ENCODE measurements around the gene CAPN12. TPM values are rescaled to one million over a fixed set of nuclear protein-coding genes. Genes with fewer than 3 reads are reported as not detected.

CAPN12 gene
- total RNA-seq, 1 donor = 0.86 TPM

DNA sequence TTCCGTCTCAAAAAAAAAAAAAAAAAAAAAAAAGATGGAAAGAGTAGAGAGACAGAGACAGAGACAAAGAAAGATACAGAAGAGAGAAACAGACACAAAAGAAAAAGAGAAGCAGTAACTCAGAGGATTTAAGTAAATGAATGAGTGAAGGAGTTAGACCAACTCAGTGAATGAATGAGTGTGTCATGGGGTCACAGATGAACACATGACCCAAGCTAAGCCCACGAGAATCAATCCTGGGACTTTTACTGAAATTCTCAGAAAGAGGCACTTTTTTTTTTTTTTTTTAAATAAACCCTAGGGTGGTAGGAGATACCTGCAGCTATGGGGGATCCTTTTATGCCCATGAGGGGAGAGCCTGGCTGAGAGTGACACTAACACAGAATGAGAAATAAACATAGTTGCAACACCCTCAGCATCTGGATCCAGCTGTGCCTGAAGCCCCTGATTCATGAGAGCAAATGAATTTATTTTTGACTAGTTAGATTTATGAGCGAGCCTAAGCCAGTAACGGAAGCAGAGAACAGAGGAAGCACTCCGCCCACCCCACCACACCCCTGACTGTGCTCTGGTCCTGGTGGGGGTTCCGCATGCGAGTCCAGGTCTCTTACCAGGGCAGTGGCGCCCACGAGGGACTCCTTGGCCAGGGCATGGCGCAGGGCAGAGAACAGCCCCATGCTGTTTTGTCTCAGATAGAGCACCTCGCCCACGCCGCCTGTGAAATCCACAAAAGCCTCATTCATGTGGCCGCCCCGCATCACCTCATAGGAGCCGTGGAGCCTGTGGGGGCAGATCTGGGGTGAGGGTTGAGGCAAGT lies 4.6 kb downstream of the CAPN12 start:
- TF ChIP-seq, protein P1, sequence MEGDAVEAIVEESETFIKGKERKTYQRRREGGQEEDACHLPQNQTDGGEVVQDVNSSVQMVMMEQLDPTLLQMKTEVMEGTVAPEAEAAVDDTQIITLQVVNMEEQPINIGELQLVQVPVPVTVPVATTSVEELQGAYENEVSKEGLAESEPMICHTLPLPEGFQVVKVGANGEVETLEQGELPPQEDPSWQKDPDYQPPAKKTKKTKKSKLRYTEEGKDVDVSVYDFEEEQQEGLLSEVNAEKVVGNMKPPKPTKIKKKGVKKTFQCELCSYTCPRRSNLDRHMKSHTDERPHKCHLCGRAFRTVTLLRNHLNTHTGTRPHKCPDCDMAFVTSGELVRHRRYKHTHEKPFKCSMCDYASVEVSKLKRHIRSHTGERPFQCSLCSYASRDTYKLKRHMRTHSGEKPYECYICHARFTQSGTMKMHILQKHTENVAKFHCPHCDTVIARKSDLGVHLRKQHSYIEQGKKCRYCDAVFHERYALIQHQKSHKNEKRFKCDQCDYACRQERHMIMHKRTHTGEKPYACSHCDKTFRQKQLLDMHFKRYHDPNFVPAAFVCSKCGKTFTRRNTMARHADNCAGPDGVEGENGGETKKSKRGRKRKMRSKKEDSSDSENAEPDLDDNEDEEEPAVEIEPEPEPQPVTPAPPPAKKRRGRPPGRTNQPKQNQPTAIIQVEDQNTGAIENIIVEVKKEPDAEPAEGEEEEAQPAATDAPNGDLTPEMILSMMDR (IDR thresholded peaks at IDR 0.05; ENCODE audit: insufficient read depth, low read depth, low read length) = no peak
- H3K4me3 ChIP-seq (ENCODE audit: low read depth, low read length) = no peak overlapping the region
- no peak for DNase-seq (ENCODE audit: low read depth)

DNA sequence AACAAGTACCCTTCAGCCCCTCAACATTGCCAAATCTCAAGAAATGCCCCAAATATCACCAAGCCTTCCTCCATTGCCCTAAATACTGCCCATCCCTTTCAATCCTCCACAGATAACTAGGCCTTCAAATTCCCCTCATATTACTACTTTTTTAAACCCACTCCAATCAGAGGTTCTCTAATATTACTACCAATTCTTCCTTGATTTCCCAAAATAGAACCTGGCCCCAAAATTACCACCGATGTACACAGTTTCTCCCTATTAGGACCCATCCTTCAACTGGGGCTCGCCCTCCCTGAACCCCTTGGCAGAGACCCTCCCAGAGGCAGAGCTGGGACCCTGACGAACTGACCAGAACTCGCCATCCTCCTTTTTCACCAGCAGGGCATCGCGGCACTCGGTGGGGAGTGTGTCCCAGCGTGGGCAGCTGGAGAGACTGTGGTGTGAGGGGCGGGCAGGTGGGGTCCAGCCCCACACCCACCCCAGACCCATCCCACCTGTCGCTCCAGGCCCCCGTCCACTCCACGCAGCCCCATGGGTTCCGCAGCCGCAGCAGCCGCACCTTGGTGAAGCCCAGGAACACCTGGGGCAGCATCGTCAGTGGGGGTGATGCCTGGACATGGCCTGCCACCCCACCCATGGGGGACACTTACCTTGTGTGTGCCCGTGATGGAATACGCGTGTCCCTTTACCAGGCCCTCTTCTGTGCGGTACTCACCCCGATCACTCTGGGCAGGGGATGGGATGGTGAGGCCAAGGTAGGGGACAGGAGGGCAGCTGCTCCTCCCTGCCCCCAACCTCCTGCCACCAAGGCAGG lies 6.1 kb downstream of the CAPN12 start:
- DNase-seq (ENCODE audit: low read depth) = no peak
- no peak overlapping the region for H3K4me3 ChIP-seq (ENCODE audit: low read depth, low read length)
- TF ChIP-seq, protein P1 (IDR thresholded peaks at IDR 0.05; ENCODE audit: insufficient read depth, low read depth, low read length) = no peak

DNA sequence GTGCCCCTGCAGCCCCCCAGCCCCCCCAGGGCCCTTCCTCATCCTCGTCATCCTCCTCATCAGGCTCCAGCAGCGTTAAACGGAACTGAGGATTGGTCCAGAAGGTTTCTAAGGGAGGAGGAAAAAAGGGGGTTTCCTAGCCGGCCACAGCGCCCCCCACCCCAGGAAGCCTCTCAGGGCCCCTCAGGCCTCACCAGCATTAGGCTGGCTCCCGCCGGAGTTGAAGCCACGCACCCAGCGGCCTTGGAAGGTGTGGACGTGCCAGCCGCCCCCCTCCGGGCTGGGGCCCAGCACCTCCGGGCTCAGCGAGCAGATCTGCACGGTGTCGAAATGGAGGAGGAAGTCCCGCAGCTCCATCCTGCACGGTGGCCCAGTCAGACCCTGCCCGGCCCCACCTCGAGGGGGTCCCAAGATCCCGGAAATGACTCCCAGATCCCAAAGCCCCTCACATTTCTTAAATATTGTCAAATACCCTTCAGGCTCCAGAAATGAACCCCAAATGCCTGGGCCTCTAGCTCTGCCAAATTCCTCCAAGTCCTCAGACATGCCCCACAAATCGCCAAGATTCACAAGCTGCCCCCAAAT lies 6.9 kb downstream of the CAPN12 start:
- TF ChIP-seq, protein P1 (IDR thresholded peaks at IDR 0.05; ENCODE audit: insufficient read depth, low read depth, low read length) = no peak
- no peak overlapping the region for H3K4me3 ChIP-seq (ENCODE audit: low read depth, low read length)
- no peak for DNase-seq (ENCODE audit: low read depth)

DNA sequence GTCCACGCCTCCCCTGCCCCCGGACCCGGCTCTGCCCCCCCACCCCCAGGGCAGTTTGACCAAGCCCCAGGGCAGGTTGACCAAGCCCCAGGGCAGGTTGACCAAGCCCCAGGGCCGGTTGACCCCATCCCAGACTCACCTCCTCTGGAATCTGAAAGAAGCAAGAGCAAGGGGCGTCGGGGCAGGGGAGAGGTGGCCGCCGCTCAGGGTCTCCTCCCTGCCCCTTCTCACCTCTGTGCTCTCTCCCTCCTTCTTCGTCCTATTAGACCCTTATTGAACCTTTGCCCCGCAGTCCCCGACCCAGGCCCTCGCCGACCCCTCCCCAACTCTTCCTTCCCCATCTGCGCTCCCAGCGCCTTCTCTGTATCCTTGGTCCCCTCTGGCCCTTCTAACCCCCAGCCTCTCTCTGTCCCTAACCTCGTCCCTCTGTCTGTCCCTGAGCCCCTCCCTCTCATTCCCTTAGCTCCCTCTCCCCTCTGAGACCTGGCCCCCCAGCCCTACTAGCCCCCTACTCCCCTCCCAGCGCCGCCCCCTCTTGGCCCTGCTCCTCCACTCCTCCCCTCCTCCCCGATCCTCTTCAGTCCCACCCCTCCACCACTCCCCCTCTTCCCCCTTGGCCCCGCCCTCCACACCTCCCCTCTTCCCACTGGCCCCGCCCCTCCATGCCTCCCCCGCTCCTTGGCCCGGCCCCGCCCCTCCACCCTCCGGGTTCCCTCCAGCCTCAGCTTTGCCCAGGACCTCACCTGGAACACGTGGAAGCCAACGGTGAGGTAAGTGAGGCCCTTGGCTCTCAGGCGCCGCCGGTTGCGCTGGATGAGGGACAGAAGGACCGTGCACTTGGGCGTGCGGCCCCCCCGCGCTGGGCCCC lies 7.6 kb downstream of the CAPN12 start:
- TF ChIP-seq, protein P1 (IDR thresholded peaks at IDR 0.05; ENCODE audit: insufficient read depth, low read depth, low read length) = no peak
- peak overlapping the region; percentile 42 for H3K4me3 ChIP-seq (ENCODE audit: low read depth, low read length)
- no peak for DNase-seq (ENCODE audit: low read depth)

DNA sequence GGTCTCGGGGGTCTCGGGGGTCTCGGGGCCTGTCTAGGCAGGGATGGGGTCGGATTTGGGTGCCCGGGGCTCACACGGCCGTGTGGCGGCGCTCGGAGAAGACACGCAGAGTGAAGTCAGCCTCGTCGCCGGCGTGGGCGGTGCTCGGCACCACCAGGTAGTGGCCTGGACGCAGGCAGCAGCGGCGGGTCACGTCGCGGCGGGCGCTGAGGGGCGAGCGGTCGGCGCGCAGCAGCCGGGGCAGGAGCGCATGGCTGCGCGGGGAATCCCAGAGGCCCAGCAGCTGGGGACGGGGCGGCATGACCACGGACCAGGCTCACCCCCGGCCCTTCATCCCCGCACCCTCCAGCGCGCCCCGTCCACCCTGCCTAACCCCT lies 8.2 kb downstream of the CAPN12 start:
- peak; percentile 36 for DNase-seq (ENCODE audit: low read depth)
- TF ChIP-seq, protein P1 (IDR thresholded peaks at IDR 0.05; ENCODE audit: insufficient read depth, low read depth, low read length) = no peak
- H3K4me3 ChIP-seq (ENCODE audit: low read depth, low read length) = peak overlapping the region; percentile 42

DNA sequence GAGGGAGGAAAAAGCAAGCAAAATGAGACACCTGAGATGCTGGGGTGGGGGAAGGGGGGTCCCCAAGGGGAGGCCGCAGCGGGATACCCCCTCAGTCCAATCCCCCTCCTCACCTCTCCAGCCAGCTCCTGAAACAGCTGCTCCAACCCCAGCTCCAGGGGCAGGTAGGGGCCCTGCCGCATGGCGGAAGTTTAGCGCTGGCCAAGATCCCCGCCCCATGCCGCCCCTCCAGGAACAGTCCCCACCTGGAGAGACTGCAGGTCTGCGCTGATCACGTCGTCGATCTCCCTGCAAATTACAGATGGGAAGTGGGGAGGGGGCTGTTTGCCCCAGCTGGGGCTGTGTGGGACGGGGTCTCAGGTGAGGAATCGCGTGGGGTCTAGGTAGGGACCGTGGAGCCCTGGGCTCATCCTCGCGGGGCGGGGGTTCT lies 9.0 kb downstream of the CAPN12 start:
- H3K4me3 ChIP-seq (ENCODE audit: low read depth, low read length) = no peak overlapping the region
- TF ChIP-seq, protein P1 (IDR thresholded peaks at IDR 0.05; ENCODE audit: insufficient read depth, low read depth, low read length) = no peak
- no peak for DNase-seq (ENCODE audit: low read depth)
